Liver (tissue), 9 donors: ENCODE results near the gene JAG1. TPM values are rescaled to one million over a fixed set of nuclear protein-coding genes. Genes with fewer than 3 reads are reported as not detected.

ENCODE experiments used
- DNase-seq: peaks from one replicate; pipeline ENCODE4 v3.0.0-alpha.2; 2017; ENCODE audit warnings: low spot score
- H3K27ac ChIP-seq, 2 donors: one replicate each; pipeline ENCODE4 v1.7.0; 2013; ENCODE audit warnings: inconsistent platforms in 2 of 2, low read length in 2 of 2, control low read depth in 1 of 2, low read depth in 1 of 2, mild to moderate bottlenecking in 1 of 2
- H3K27me3 ChIP-seq, 4 donors: one replicate each; pipeline versions ENCODE4 v1.6.1 to v1.7.0; 2013; ENCODE audit warnings: low read length in 3 of 4, inconsistent platforms in 1 of 4, mild to moderate bottlenecking in 1 of 4, moderate library complexity in 1 of 4; ENCODE audit not compliant: control insufficient read depth in 4 of 4, insufficient read depth in 4 of 4
- H3K36me3 ChIP-seq, 4 donors: one replicate each; pipeline versions ENCODE4 v1.6.1 to v1.7.0; 2013; ENCODE audit warnings: low read length in 3 of 4, mild to moderate bottlenecking in 3 of 4, low read depth in 1 of 4, moderate library complexity in 1 of 4; ENCODE audit not compliant: control insufficient read depth in 4 of 4, insufficient read depth in 3 of 4
- H3K4me1 ChIP-seq, 4 donors: one replicate each; pipeline versions ENCODE4 v1.6.1 to v1.7.0; 2013; ENCODE audit warnings: low read length in 3 of 4, mild to moderate bottlenecking in 3 of 4, moderate library complexity in 1 of 4; ENCODE audit not compliant: control insufficient read depth in 4 of 4, insufficient read depth in 4 of 4
- H3K4me3 ChIP-seq, 3 donors: one replicate each; pipeline versions ENCODE4 v1.6.1 to v1.7.0; 2013; ENCODE audit warnings: low read length in 3 of 3, control low read depth in 1 of 3, low read depth in 1 of 3, mild to moderate bottlenecking in 1 of 3
- H3K9ac ChIP-seq, 2 donors: one replicate each; pipeline ENCODE4 v1.7.0; 2013; ENCODE audit warnings: low read length in 2 of 2, mild to moderate bottlenecking in 2 of 2, moderate library complexity in 2 of 2, control low read depth in 1 of 2, low read depth in 1 of 2
- H3K9me3 ChIP-seq, 4 donors: one replicate each; pipeline versions ENCODE4 v1.6.1 to v1.7.0; 2013; ENCODE audit warnings: low read length in 3 of 4; ENCODE audit not compliant: control insufficient read depth in 4 of 4
- EGR1 ChIP-seq, 2 donors: IDR thresholded peaks; 2 replicates each; pipeline ENCODE4 v1.6.1; 2016 to 2018; ENCODE audit warnings: antibody characterized with exemption in 2 of 2, low read depth in 2 of 2
- FOXA1 ChIP-seq: IDR thresholded peaks from 2 replicates; pipeline ENCODE4 v1.6.1; 2016; ENCODE audit warnings: antibody characterized with exemption
- FOXA2 ChIP-seq: IDR thresholded peaks from 2 replicates; pipeline ENCODE4 v1.6.1; 2016; ENCODE audit warnings: antibody characterized with exemption
- GABPA ChIP-seq, 2 donors: IDR thresholded peaks in 1 of 2; conservative IDR thresholded peaks in 1 of 2; 2 replicates each; pipeline ENCODE4 v1.6.1; 2016; ENCODE audit warnings: antibody characterized with exemption in 2 of 2, mild to moderate bottlenecking in 1 of 2, moderate library complexity in 1 of 2
- HNF4A ChIP-seq, 2 donors: conservative IDR thresholded peaks; 2 replicates each; pipeline ENCODE4 v1.6.1; 2016; ENCODE audit warnings: antibody characterized with exemption in 2 of 2, mild to moderate bottlenecking in 2 of 2
- HNF4G ChIP-seq: IDR thresholded peaks from 2 replicates; pipeline ENCODE4 v1.6.1; 2016; ENCODE audit warnings: antibody characterized with exemption
- JUND ChIP-seq, 2 donors: IDR thresholded peaks; 2 replicates each; pipeline ENCODE4 v1.6.1; 2016; ENCODE audit warnings: antibody characterized with exemption in 2 of 2
- NR2F2 ChIP-seq: IDR thresholded peaks from 2 replicates; pipeline ENCODE4 v1.6.1; 2016; ENCODE audit warnings: antibody characterized with exemption
- RAD21 ChIP-seq, 2 donors: IDR thresholded peaks; 2 replicates each; pipeline ENCODE4 v1.6.1; 2016; ENCODE audit warnings: antibody characterized with exemption in 2 of 2, mild to moderate bottlenecking in 2 of 2
- RXRA ChIP-seq, 2 donors: IDR thresholded peaks; 2 replicates each; pipeline ENCODE4 v1.6.1; 2017 to 2018; ENCODE audit warnings: antibody characterized with exemption in 2 of 2, mild to moderate bottlenecking in 1 of 2
- SP1 ChIP-seq: IDR thresholded peaks from 2 replicates; pipeline ENCODE4 v1.6.1; 2018; ENCODE audit warnings: antibody characterized with exemption, mild to moderate bottlenecking
- TAF1 ChIP-seq: conservative IDR thresholded peaks from 2 replicates; pipeline ENCODE4 v1.6.1; 2016; ENCODE audit warnings: antibody characterized with exemption, mild to moderate bottlenecking
- YY1 ChIP-seq: IDR thresholded peaks from 2 replicates; pipeline ENCODE4 v1.6.1; 2016; ENCODE audit warnings: antibody characterized with exemption, mild to moderate bottlenecking
- WGBS: extraction: QIAGEN DNeasy Blood & Tissue Kit; methylation state at CpG from one replicate; pipeline ENCODE4 v1.1.7; 2013; 5-methylcytosine and 5-hydroxymethylcytosine counted together
- polyA plus RNA-seq, 2 donors: library from polyadenylated mRNA; stranded (reverse) in 1 of 2; unstranded in 1 of 2; fragments of 200-250 nt in 1 of 2; fragments of >200 nt in 1 of 2; fragmentation: Nextera tagmentation in 1 of 2; extraction: Ambion mirVana in 1 of 2; gene quantifications; one replicate each; pipeline versions ENCODE4 v1.2.1 to v1.2.3, GENCODE V29; 2013 to 2015
- total RNA-seq, 2 donors: library from RNA; depleted of rRNA; stranded (reverse); fragments of >200 nt; gene quantifications; one replicate each; pipeline ENCODE4 v1.2.3, GENCODE V29; 2014
- TF ChIP-seq, protein P1 (sequence below): IDR thresholded peaks from 2 replicates; pipeline ENCODE4 v1.6.1; 2016; ENCODE audit warnings: antibody characterized with exemption
- TF ChIP-seq, protein P2 (sequence below): IDR thresholded peaks from 2 replicates; pipeline ENCODE4 v1.6.1; 2016; ENCODE audit warnings: antibody characterized with exemption
- TF ChIP-seq, protein P3 (sequence below): IDR thresholded peaks from 2 replicates; pipeline ENCODE4 v1.6.1; 2016; ENCODE audit warnings: antibody characterized with exemption
- TF ChIP-seq, protein P4 (sequence below): IDR thresholded peaks from 2 replicates; pipeline ENCODE4 v1.6.1; 2016; ENCODE audit warnings: antibody characterized with exemption, mild to moderate bottlenecking
- donor health status: healthy.
- donor health status: healthy.
- donor health status: healthy.
- donor health status: healthy.
- donor health status: healthy.

Gene JAG1
- total and polyA plus RNA-seq, 4 donors, result 1.8 to 16.6 (median 4.6) TPM

DNA sequence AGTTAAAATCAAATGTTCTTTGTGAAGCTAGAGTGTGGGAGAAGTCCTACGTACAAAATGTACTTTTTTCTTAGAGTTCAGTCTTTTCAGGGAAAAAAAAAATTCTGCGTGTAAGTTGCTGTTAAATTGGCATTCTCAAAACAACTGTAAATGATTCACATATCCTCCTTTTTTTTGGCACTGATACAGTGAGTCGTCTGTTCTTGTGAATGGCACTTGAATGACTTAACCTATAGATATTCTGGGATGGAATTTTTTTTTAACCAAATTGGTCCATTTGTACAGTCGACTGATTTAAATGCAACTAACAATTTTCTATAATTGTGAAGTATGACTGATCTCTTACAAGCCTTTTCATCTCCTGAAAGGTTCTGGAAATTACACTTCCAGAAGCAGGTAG, 5.5 kb upstream of the JAG1 start:
- H3K4me3 ChIP-seq, result no peak overlapping the region
- H3K36me3 ChIP-seq, result no peaks in the 10 kb centered on the region
- H3K4me1 ChIP-seq, result peaks cover 3 to 8% (median 6%) of the 10 kb centered on the region in 4 donors
- TF ChIP-seq FOXA2, result no peak
- no peak for TF ChIP-seq SP1
- TF ChIP-seq HNF4G, result no peak
- TF ChIP-seq FOXA1, result no peak
- TF ChIP-seq JUND (IDR thresholded peaks at IDR 0.05), result no peak
- TF ChIP-seq NR2F2, result no peak
- TF ChIP-seq, protein P1, sequence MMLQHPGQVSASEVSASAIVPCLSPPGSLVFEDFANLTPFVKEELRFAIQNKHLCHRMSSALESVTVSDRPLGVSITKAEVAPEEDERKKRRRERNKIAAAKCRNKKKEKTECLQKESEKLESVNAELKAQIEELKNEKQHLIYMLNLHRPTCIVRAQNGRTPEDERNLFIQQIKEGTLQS, result no peak
- TF ChIP-seq, protein P2, sequence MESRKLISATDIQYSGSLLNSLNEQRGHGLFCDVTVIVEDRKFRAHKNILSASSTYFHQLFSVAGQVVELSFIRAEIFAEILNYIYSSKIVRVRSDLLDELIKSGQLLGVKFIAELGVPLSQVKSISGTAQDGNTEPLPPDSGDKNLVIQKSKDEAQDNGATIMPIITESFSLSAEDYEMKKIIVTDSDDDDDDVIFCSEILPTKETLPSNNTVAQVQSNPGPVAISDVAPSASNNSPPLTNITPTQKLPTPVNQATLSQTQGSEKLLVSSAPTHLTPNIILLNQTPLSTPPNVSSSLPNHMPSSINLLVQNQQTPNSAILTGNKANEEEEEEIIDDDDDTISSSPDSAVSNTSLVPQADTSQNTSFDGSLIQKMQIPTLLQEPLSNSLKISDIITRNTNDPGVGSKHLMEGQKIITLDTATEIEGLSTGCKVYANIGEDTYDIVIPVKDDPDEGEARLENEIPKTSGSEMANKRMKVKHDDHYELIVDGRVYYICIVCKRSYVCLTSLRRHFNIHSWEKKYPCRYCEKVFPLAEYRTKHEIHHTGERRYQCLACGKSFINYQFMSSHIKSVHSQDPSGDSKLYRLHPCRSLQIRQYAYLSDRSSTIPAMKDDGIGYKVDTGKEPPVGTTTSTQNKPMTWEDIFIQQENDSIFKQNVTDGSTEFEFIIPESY, result no peak
- TF ChIP-seq HNF4A (conservative IDR thresholded peaks at IDR 0.05), result no peak
- H3K9me3 ChIP-seq, result no peaks in the 10 kb centered on the region
- H3K27ac ChIP-seq, result no peak overlapping the region
- no peaks in the 10 kb centered on the region for H3K27me3 ChIP-seq
- 80% methylated on average over 4 of the region's 4 CpGs for WGBS
- H3K9ac ChIP-seq, result no peak overlapping the region
- DNase-seq, result no peak

DNA sequence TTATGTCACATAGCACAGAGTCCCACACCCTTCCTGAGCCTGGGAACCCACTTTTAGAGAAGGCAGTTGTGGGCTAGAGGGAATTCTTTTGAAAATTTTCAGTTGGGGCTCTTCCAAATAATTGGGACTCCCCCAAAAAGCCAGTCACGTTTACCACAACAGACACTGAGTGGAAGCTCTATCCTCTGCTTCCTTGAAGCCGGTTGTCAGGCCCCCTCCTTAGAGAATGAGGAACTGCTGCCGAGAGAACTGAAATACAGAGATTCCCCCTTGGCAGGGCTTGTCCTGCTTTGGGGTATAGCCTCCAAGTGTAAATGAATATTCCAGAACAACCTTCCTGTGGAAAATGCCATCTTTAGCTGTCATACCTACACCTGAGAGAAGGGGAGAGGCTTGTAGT, 2.7 kb upstream of the JAG1 start:
- no peak overlapping the region for H3K27ac ChIP-seq
- TF ChIP-seq JUND (IDR thresholded peaks at IDR 0.05) (no peak), GABPA (IDR thresholded peaks at IDR 0.05 in 1 of 2, conservative IDR thresholded peaks at IDR 0.05 in 1 of 2) (no peak), FOXA2 (no peak), SP1 (no peak)
- TF ChIP-seq, protein P1, result no peak
- TF ChIP-seq, protein P3, sequence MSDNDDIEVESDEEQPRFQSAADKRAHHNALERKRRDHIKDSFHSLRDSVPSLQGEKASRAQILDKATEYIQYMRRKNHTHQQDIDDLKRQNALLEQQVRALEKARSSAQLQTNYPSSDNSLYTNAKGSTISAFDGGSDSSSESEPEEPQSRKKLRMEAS, result no peak
- H3K4me1 ChIP-seq, result peaks cover 3 to 25% (median 7%) of the 10 kb centered on the region in 4 donors
- 69% methylated on average over 3 of the region's 3 CpGs for WGBS
- H3K27me3 ChIP-seq, result no peaks in the 10 kb centered on the region
- H3K9me3 ChIP-seq, result no peaks in the 10 kb centered on the region
- H3K9ac ChIP-seq, result no peak overlapping the region
- DNase-seq, result no peak
- H3K4me3 ChIP-seq, result no peak overlapping the region
- no peaks in the 10 kb centered on the region for H3K36me3 ChIP-seq

DNA sequence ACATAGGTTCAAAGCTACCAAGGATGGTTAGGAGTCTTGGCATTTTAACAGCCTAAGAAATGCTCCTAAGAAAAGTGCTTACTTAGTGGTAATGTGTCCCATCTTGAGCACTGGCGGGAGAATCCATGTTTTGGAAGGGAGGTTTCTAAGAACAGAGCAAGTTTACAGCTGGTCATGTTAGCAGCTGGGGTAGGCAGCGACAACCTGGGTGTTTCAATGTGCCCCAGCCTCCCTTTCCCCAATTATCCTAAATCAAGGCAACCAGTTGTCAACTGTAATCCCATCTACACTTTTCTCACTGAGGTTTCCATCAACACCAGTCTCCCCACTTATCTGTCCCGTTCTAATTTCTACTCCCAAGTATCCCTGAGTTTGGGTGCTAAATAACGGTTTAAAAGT, 1.6 kb upstream of the JAG1 start:
- Histone ChIP-seq H3K9ac (no peak overlapping the region), H3K9me3 (no peaks in the 10 kb centered on the region), H3K27me3 (no peaks in the 10 kb centered on the region), H3K4me1 (peaks cover 3 to 25% (median 7%) of the 10 kb centered on the region in 4 donors), H3K36me3 (no peaks in the 10 kb centered on the region), H3K27ac (no peak overlapping the region), H3K4me3 (no peak overlapping the region)
- no peak for DNase-seq
- 93% methylated on average over 4 of the region's 4 CpGs for WGBS
- TF ChIP-seq TAF1 (no peak), RXRA (IDR thresholded peaks at IDR 0.05) (no peak), YY1 (no peak), HNF4A (conservative IDR thresholded peaks at IDR 0.05) (no peak), RAD21 (IDR thresholded peaks at IDR 0.05) (no peak), EGR1 (IDR thresholded peaks at IDR 0.05; ENCODE audit: low read depth in 2 of 2) (no peak), GABPA (IDR thresholded peaks at IDR 0.05 in 1 of 2, conservative IDR thresholded peaks at IDR 0.05 in 1 of 2) (no peak), FOXA2 (no peak)
- TF ChIP-seq, protein P2, result no peak
- TF ChIP-seq, protein P1, result no peak
- TF ChIP-seq, protein P4, sequence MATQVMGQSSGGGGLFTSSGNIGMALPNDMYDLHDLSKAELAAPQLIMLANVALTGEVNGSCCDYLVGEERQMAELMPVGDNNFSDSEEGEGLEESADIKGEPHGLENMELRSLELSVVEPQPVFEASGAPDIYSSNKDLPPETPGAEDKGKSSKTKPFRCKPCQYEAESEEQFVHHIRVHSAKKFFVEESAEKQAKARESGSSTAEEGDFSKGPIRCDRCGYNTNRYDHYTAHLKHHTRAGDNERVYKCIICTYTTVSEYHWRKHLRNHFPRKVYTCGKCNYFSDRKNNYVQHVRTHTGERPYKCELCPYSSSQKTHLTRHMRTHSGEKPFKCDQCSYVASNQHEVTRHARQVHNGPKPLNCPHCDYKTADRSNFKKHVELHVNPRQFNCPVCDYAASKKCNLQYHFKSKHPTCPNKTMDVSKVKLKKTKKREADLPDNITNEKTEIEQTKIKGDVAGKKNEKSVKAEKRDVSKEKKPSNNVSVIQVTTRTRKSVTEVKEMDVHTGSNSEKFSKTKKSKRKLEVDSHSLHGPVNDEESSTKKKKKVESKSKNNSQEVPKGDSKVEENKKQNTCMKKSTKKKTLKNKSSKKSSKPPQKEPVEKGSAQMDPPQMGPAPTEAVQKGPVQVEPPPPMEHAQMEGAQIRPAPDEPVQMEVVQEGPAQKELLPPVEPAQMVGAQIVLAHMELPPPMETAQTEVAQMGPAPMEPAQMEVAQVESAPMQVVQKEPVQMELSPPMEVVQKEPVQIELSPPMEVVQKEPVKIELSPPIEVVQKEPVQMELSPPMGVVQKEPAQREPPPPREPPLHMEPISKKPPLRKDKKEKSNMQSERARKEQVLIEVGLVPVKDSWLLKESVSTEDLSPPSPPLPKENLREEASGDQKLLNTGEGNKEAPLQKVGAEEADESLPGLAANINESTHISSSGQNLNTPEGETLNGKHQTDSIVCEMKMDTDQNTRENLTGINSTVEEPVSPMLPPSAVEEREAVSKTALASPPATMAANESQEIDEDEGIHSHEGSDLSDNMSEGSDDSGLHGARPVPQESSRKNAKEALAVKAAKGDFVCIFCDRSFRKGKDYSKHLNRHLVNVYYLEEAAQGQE, result no peak
